DOHH2 (cell line): Measurements from ENCODE around the gene PHF21B.

Experiments used
- CTCF ChIP-seq: fragments of 200-600 bp; sonication (generic); IDR thresholded peaks from one replicate; pipeline ENCODE4 v1.5.1; 2014; ENCODE audit warnings: antibody characterized with exemption, mild to moderate bottlenecking, low read depth, low read length; ENCODE audit not compliant: poor library complexity, severe bottlenecking
- EZH2phosphoT487 ChIP-seq: fragments of 200-600 bp; sonication (generic); IDR thresholded peaks from 2 replicates; pipeline ENCODE4 v1.6.1; 2017; ENCODE audit warnings: borderline replicate concordance, mild to moderate bottlenecking, antibody characterized with exemption, low read length, moderate library complexity, mixed read lengths

GRCh38 chr22:44831885-44832284, 177.9 kb downstream of the PHF21B start:
- no peak for TF ChIP-seq CTCF
- no peak for TF ChIP-seq EZH2phosphoT487
